K562 treated with DMSO at 1 percent for 12 hours (cell line): Measurements from ENCODE around the gene LCN6. TPM values are rescaled to one million over a fixed set of nuclear protein-coding genes. Genes with fewer than 3 reads are reported as not detected.

ENCODE experiments used
- total RNA-seq: library from RNA; unstranded; fragments of 300-600 nt; gene quantifications from 2 replicates; pipeline ENCODE4 v1.2.3, GENCODE V29; 2022; ENCODE audit not compliant: insufficient read depth

Gene LCN6, protein sequence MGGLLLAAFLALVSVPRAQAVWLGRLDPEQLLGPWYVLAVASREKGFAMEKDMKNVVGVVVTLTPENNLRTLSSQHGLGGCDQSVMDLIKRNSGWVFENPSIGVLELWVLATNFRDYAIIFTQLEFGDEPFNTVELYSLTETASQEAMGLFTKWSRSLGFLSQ
- total RNA-seq, result not detected in 2 replicates

DNA sequence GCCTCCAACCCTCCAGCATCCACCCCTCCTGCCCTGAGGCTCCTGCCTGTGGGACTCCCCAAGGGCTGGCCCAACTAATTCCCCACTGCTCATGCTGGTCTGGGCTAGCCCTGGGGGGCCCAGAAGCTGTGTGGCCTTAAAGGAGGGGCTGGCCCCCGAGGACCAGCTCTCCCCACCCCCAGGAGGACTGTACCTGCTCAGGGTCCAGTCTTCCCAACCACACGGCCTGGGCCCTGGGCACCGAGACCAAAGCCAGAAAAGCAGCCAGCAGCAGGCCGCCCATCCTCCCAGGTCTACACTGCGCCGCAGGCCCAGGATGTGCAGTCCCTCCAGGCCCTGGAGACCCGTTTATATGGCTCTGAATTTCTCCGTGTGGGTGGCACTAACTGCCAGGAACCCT lies at the start of gene LCN6:
LCN6 (minus strand) TSS at position 325 of the 400 bp plus-strand sequence; CDS start at position 283, 42 bp downstream.

DNA sequence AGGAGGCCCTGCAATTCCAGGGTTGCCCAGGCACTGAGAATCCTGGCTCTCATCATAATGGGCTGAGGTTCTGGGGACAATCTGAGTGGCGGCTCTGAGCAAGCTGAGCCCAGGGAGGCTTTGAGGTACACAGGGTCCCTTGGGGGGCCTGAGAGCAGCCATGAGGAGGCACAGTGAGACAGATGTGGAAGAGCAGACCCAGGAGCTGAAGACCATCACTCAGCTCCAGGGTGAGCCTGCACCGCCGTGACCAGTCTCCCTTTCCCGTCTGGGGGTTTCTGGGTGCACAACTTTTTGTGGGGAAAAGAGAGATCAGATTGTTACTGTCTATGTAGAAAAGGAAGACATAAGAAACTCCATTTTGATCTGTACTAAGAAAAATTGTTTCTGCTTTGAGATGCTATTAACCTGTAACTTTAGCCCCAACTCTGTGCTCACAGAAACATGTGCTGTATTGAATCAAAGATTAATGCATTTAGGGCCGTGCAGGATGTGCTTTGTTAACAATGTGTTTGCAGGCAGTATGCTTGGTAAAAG lies 48.0 kb upstream of the LCN6 start, which contains the start of gene CCDC183:
CCDC183 (plus strand) TSS at position 101 of the 537 bp plus-strand sequence; CDS start at position 161, 60 bp downstream.

DNA sequence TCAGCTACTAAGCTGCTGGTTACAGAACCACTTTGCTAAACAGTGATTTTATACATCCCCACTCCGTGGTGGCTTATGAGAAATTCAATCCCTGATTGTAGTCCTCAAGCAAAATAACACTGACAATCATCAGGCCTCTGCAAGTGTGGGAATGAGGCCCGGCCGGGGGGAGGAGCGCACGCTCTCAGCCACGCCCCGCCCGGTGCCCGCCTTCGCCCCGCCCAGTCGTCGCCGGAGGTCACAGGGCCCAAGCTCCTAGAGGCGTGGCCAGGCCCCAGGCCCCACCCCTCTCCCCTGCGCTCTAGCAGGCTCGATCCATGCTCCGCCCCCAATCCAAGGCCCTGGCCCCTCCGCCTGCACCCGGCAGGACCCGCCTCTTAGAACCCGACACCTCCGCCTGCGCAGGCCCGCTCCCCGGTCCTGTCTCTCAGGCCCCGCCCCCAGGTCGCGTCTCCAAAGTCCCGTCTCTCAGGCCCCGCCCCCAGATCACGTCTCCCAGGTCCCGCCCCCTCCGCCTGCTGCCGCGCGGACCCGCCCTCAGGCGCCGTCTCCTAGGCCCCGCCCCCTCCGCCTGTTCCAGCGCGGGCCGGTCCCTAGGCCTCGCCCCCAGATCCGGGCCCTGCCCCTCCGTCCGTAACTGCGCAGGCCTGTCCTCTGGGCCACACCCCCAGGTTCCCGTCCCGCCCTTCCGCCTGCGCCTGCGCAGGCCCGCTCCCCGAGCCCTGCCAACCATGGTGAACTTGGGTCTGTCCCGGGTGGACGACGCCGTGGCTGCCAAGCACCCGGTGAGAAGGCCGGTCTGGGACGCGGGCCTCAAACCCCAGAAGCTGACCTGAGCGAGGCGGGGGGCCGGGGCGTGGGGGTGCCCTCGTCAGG lies 42.6 kb upstream of the LCN6 start, which contains the start of gene TMEM141:
TMEM141 (plus strand) TSS at position 705 of the 876 bp plus-strand sequence; CDS start at position 732, 27 bp downstream.

DNA sequence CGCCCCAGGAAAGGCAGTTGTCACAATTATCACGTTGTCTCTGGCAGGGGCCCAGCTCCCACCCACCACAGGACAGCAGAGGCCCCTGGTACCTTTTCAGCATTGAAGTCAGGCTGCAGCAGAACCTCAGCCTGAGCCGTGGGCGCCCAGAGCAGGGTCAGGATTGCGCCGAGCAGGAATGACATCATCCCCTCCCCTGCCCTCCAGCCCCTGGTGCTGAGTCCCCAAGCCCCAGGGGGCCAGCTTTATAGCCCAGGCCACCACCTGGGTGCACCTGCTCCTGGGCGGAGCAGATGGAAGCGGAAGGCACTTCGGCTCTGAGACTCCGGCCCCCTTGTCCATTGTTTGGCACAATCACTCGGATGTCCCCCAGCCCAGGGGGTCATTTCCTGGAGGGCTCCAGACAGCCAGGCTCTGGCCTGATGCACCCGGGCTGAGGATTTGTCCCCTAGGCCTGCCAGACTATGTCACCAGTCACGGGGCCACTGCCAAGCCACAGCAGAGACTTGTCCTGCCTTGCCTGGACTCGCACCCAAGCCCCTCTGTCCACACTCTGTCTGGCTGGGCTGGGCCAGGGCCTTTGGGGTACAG lies 16.1 kb upstream of the LCN6 start, which contains the start of gene LCN15:
LCN15 (minus strand) TSS at position 218 of the 591 bp plus-strand sequence; CDS start at position 188, 30 bp downstream.

DNA sequence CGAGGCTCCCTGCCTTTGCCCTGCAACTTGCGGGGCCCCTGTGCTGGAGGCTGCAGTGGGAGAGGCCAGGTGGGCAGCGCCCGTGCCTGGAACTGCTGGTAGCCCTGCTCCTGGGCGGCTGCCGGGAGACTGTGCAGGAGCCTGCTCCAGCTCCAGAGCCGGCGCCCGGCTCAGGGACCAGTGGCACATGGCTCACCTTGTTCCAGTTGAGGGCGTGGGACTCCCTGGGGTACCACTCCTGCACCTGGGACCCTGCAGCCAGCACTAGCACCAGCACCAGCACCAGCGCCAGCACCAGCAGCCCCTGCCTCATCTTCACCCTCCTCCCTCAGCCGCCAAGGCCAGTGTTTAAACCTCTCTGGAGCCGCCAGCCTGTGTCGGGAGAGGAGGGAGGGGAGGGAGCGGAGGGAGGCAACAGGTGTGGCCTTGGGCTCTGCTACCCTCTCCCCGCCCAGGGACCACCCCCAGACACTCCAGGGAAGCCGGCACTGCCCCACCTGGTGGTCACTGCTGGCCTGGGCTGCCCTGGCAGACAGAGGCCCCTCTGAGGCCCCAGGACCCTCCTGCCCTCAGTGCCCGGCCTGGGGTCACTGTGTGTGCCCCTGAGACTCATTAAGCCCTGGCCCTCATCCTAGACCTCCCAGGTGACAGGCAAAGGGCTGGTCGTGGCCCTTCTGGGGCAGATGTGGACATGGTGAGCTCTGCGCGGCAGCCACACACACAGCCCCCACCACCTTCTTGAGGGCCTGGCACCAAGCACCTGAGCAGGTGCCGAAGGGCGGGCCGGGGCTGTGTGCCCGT lies 5.5 kb downstream of the LCN6 start, which contains the start of gene LCN10:
LCN10 (minus strand) TSS at position 350 of the 801 bp plus-strand sequence; CDS start at position 313, 37 bp downstream.

DNA sequence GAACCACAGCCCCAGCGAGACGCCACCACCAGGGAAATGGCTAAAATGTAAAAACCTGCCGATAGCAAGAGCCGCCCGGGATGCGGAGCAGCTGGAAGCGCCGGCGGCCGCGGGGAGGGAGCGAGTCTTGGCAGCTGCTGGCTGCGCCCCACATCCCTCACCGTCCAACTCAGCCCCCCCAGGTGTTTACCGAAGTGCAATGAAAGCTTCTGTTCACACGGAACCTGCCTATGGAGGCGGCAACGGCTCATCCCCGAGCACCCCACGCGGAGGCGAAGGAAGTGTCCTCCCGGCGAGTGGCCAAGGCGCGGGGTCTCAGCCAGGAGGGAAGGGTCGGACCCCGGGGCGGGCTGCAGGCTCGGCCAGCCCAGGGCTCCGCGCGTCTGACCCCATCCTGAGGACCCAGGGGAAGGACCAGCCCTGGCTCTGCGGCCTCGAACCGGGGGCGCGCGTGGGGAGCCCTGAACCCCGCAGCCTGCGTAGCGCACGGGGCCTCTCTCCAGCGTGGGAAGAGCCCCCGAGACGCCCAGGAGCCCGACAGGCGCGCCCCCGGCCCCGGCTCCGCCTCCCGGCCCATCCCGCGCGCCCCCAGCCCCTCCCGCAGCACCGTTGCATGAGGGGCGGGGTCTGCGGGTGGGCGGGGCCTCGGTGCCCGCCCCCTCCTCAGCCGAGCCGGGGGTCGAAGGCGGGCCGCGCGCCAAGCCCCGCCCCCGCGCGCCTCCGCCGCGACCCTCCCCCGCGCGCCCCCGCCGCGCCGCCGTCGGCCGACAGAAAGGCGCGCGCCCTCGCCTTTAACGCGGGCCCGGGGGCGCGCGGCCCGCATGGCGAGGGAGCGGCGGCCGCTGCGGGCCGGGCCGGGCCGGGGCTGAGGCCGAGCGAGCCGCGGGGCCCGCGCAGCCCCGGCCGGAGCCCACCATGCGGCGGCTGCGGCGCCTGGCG lies 36.3 kb downstream of the LCN6 start, which contains the start of gene DIPK1B:
DIPK1B (plus strand) TSS at position 822 of the 939 bp plus-strand sequence; CDS start at position 916, 94 bp downstream.

Other genes with a start within 250 kb of the LCN6 start
- 4.5 and 20.9 TPM in 2 replicates for gene NOTCH1, start 202.5 kb downstream of the LCN6 start, total RNA-seq
- 66.9 and 92.7 TPM in 2 replicates for gene EGFL7, start 85.6 kb downstream of the LCN6 start, total RNA-seq
- gene AGPAT2, start 61.1 kb downstream of the LCN6 start, total RNA-seq, result 74.6 and 81.1 TPM in 2 replicates
- 11.1 and 12.0 TPM in 2 replicates for gene DIPK1B, start 36.0 kb downstream of the LCN6 start, total RNA-seq
- gene LCN10, start 5.6 kb downstream of the LCN6 start, total RNA-seq, result not detected in 2 replicates
- gene LCN8, start 9.7 kb upstream of the LCN6 start, total RNA-seq, result not detected in 2 replicates
- not detected in 2 replicates for gene LCN15, start 16.0 kb upstream of the LCN6 start, total RNA-seq
- gene TMEM141, start 42.8 kb upstream of the LCN6 start, total RNA-seq, result 32.1 and 71.4 TPM in 2 replicates
- 0.42 TPM in 1 of 2 replicates, not detected in the other for gene CCDC183, start 47.8 kb upstream of the LCN6 start, total RNA-seq
- 123 and 151 TPM in 2 replicates for gene RABL6, start 59.4 kb upstream of the LCN6 start, total RNA-seq
- gene AJM1, start 94.0 kb upstream of the LCN6 start, total RNA-seq, result 6.5 and 14.3 TPM in 2 replicates
- 119 and 244 TPM in 2 replicates for gene PHPT1, start 100.9 kb upstream of the LCN6 start, total RNA-seq
- gene MAMDC4, start 103.8 kb upstream of the LCN6 start, total RNA-seq, result 3.4 and 3.6 TPM in 2 replicates
- gene EDF1, start 117.8 kb upstream of the LCN6 start, total RNA-seq, result 551 and 781 TPM in 2 replicates
- 25.9 and 33.7 TPM in 2 replicates for gene TRAF2, start 138.0 kb upstream of the LCN6 start, total RNA-seq
- gene FBXW5, start 196.2 kb upstream of the LCN6 start, total RNA-seq, result 126 and 129 TPM in 2 replicates
- not detected in 2 replicates for gene C8G, start 196.7 kb upstream of the LCN6 start, total RNA-seq
- gene LCN12, start 203.7 kb upstream of the LCN6 start, total RNA-seq, result not detected in 2 replicates
- 12.3 and 16.0 TPM in 2 replicates for gene PTGDS, start 229.0 kb upstream of the LCN6 start, total RNA-seq
- gene LCNL1, start 234.5 kb upstream of the LCN6 start, total RNA-seq, result not detected in 2 replicates
- gene PAXX, start 243.9 kb upstream of the LCN6 start, total RNA-seq, result 91.4 and 99.8 TPM in 2 replicates
- not detected in 2 replicates for gene CLIC3, start 248.0 kb upstream of the LCN6 start, total RNA-seq